ENCODE data around the gene HMGN4.

DNA sequence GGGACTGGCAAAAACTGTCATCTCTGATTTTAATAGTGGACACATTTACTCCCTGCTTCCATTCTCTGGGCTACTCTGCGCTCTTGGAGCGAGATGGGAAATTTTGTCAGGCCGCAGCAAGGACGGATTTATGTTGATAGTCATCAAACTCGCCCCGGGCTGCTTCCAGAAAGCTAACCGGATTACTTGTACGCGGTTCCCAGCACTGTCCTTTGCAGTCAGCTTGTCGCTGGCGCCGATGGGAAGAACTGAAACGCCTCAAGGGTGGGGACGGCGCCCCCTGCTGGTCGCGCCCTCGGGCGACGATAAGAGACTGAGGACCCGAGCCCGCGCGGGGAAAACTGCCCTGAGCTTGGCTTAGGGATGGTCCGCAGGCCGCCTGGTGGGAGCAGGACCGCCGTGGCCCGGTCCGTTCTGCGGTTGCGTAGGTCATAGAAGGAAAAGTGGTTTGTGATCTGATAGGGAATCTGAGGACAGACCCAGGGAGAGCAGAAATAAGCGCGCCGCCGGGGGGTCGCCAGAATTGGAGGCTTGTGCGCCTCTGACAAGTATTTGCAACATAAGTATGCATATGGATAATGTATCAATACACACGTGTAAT, 57.6 kb downstream of the HMGN4 start:
- TF ChIP-seq POLR2A (IDR thresholded peaks at IDR 0.05): no peak
- TF ChIP-seq, protein P1, sequence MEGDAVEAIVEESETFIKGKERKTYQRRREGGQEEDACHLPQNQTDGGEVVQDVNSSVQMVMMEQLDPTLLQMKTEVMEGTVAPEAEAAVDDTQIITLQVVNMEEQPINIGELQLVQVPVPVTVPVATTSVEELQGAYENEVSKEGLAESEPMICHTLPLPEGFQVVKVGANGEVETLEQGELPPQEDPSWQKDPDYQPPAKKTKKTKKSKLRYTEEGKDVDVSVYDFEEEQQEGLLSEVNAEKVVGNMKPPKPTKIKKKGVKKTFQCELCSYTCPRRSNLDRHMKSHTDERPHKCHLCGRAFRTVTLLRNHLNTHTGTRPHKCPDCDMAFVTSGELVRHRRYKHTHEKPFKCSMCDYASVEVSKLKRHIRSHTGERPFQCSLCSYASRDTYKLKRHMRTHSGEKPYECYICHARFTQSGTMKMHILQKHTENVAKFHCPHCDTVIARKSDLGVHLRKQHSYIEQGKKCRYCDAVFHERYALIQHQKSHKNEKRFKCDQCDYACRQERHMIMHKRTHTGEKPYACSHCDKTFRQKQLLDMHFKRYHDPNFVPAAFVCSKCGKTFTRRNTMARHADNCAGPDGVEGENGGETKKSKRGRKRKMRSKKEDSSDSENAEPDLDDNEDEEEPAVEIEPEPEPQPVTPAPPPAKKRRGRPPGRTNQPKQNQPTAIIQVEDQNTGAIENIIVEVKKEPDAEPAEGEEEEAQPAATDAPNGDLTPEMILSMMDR (IDR thresholded peaks at IDR 0.05): peak; percentile 83 to 93 (median 88)

Measured in vagina (tissue), 2 donors.